ENCODE measurements around the gene CFAP119.

The CFAP119 gene

GRCh38 chr16:30724641-30725417 is 37.0 kb downstream of the CFAP119 start:
- Histone ChIP-seq H3K9me3 (ENCODE audit: insufficient read depth, low read length) (no peaks in the 10 kb centered on the region), H3F3A (ENCODE audit: insufficient read depth) (no peaks in the 10 kb centered on the region), H3K27ac (ENCODE audit: low read depth, low read length) (no peak overlapping the region), H3K9ac (ENCODE audit: low read length) (no peak overlapping the region), H3K9me2 (replicated peaks; ENCODE audit: insufficient read depth, low read length) (no peaks in the 10 kb centered on the region), H3K36me3 (ENCODE audit: low read length) (peaks cover 22% of the 10 kb centered on the region), H2AFZ (ENCODE audit: low read depth, low read length, severe bottlenecking) (no peak overlapping the region), H3K4me2 (ENCODE audit: low read depth, low read length, poor library complexity, severe bottlenecking) (no peak overlapping the region), H4K20me1 (ENCODE audit: low read depth, low read length) (no peaks in the 10 kb centered on the region; the same call in 1 of the 2 replicates), H3K4me3 (ENCODE audit: insufficient read depth, low read length, poor library complexity, severe bottlenecking) (no peak overlapping the region), H3K27me3 (ENCODE audit: low read length) (no peaks in the 10 kb centered on the region), H3K79me2 (ENCODE audit: insufficient read depth, low read length) (peaks cover 24% of the 10 kb centered on the region)
- TF ChIP-seq EZH2phosphoT487 (conservative IDR thresholded peaks at IDR 0.05; ENCODE audit: low read length) (no peak), CTCF (IDR thresholded peaks at IDR 0.05; ENCODE audit: insufficient read depth, low read length, poor library complexity, severe bottlenecking) (no peak)

GRCh38 chr16:30723725-30724355 is 38.0 kb downstream of the CFAP119 start:
- TF ChIP-seq EZH2phosphoT487 (conservative IDR thresholded peaks at IDR 0.05; ENCODE audit: low read length), result no peak
- no peak overlapping the region for H3K9ac ChIP-seq (ENCODE audit: low read length)
- no peaks in the 10 kb centered on the region; the same call in 1 of the 2 replicates for H4K20me1 ChIP-seq (ENCODE audit: low read depth, low read length)
- no peak overlapping the region for H3K4me2 ChIP-seq (ENCODE audit: low read depth, low read length, poor library complexity, severe bottlenecking)
- H3K36me3 ChIP-seq (ENCODE audit: low read length), result peaks cover 21% of the 10 kb centered on the region
- H3F3A ChIP-seq (ENCODE audit: insufficient read depth), result no peaks in the 10 kb centered on the region
- H3K9me2 ChIP-seq (replicated peaks; ENCODE audit: insufficient read depth, low read length), result no peaks in the 10 kb centered on the region
- no peak overlapping the region for H3K4me3 ChIP-seq (ENCODE audit: insufficient read depth, low read length, poor library complexity, severe bottlenecking)
- H3K27ac ChIP-seq (ENCODE audit: low read depth, low read length), result no peak overlapping the region
- H3K9me3 ChIP-seq (ENCODE audit: insufficient read depth, low read length), result no peaks in the 10 kb centered on the region
- H3K79me2 ChIP-seq (ENCODE audit: insufficient read depth, low read length), result peaks cover 24% of the 10 kb centered on the region
- H2AFZ ChIP-seq (ENCODE audit: low read depth, low read length, severe bottlenecking), result no peak overlapping the region
- no peaks in the 10 kb centered on the region for H3K27me3 ChIP-seq (ENCODE audit: low read length)

GRCh38 chr16:30722916-30723315 is 38.9 kb downstream of the CFAP119 start:
- H3K9ac ChIP-seq (ENCODE audit: low read length), result no peak overlapping the region
- H2AFZ ChIP-seq (ENCODE audit: low read depth, low read length, severe bottlenecking), result no peak overlapping the region
- peaks cover 19% of the 10 kb centered on the region for H3K79me2 ChIP-seq (ENCODE audit: insufficient read depth, low read length)
- H3K27me3 ChIP-seq (ENCODE audit: low read length), result no peaks in the 10 kb centered on the region
- no peak for TF ChIP-seq CTCF (IDR thresholded peaks at IDR 0.05; ENCODE audit: insufficient read depth, low read length, poor library complexity, severe bottlenecking)
- H3K9me2 ChIP-seq (replicated peaks; ENCODE audit: insufficient read depth, low read length), result no peaks in the 10 kb centered on the region
- H3K36me3 ChIP-seq (ENCODE audit: low read length), result peaks cover 21% of the 10 kb centered on the region
- no peaks in the 10 kb centered on the region for H3F3A ChIP-seq (ENCODE audit: insufficient read depth)
- H4K20me1 ChIP-seq (ENCODE audit: low read depth, low read length), result no peaks in the 10 kb centered on the region; the same call in 1 of the 2 replicates
- H3K27ac ChIP-seq (ENCODE audit: low read depth, low read length), result no peak overlapping the region
- no peak overlapping the region for H3K4me2 ChIP-seq (ENCODE audit: low read depth, low read length, poor library complexity, severe bottlenecking)
- no peak overlapping the region for H3K4me3 ChIP-seq (ENCODE audit: insufficient read depth, low read length, poor library complexity, severe bottlenecking)
- H3K9me3 ChIP-seq (ENCODE audit: insufficient read depth, low read length), result no peaks in the 10 kb centered on the region

GRCh38 chr16:30722443-30722842 is 39.4 kb downstream of the CFAP119 start:
- H3K79me2 ChIP-seq (ENCODE audit: insufficient read depth, low read length), result peaks cover 19% of the 10 kb centered on the region
- H3K9ac ChIP-seq (ENCODE audit: low read length), result no peak overlapping the region
- H3K27ac ChIP-seq (ENCODE audit: low read depth, low read length), result no peak overlapping the region
- H3F3A ChIP-seq (ENCODE audit: insufficient read depth), result no peaks in the 10 kb centered on the region
- no peak overlapping the region for H2AFZ ChIP-seq (ENCODE audit: low read depth, low read length, severe bottlenecking)
- peaks cover 21% of the 10 kb centered on the region for H3K36me3 ChIP-seq (ENCODE audit: low read length)
- H3K4me2 ChIP-seq (ENCODE audit: low read depth, low read length, poor library complexity, severe bottlenecking), result no peak overlapping the region
- no peak overlapping the region for H3K4me3 ChIP-seq (ENCODE audit: insufficient read depth, low read length, poor library complexity, severe bottlenecking)
- no peaks in the 10 kb centered on the region for H3K9me3 ChIP-seq (ENCODE audit: insufficient read depth, low read length)
- TF ChIP-seq EZH2phosphoT487 (conservative IDR thresholded peaks at IDR 0.05; ENCODE audit: low read length) (no peak), CTCF (IDR thresholded peaks at IDR 0.05; ENCODE audit: insufficient read depth, low read length, poor library complexity, severe bottlenecking) (no peak)
- no peaks in the 10 kb centered on the region for H3K27me3 ChIP-seq (ENCODE audit: low read length)
- no peaks in the 10 kb centered on the region; the same call in 1 of the 2 replicates for H4K20me1 ChIP-seq (ENCODE audit: low read depth, low read length)
- H3K9me2 ChIP-seq (replicated peaks; ENCODE audit: insufficient read depth, low read length), result no peaks in the 10 kb centered on the region

Measured in SU-DHL-6 (cell line).